Stimulated activated CD8-positive, alpha-beta memory T cell treated with anti-CD3 and anti-CD28 coated beads, Interleukin-12 subunit alpha, Interleukin-12 subunit beta, amount 100 ng/mL, for 24 hours (primary cell): Measurements from ENCODE around the gene RREB1.
"Not testable (repeated sequence)": the region's sequence is repeated elsewhere in the genome, so short reads cannot be mapped to it uniquely, and the experiment has no call there.

Experiments used
- DNase-seq: peaks from one replicate; pipeline ENCODE4 v3.0.0-alpha.2; 2020; ENCODE audit errors: extremely low read depth

RREB1 gene

GRCh38 chr6:7262746-7263518 is 155.2 kb downstream of the RREB1 start:
- DNase-seq, result no peak

GRCh38 chr6:7263519-7263805 is 155.7 kb downstream of the RREB1 start:
- DNase-seq, result not testable (repeated sequence)

DNA sequence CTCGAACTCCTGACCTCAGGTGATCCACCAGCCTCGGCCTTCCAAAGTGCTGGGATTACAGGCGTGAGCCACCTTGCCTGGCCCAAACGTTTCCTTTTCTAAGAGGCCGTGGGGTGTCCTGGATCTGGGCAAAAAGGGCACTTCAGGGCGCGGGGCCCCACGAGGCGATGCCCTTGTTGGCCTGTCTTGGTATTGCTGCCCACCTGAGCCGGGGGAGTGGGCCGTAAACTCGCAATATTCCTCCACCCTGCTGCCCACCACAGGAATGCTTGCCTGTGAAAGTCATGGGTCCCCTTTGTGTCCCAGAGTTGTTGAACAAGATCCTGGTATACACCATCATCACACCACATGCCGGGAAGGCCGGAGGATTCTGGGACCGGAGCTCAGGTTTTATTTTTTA is 156.3 kb downstream of the RREB1 start:
- no peak for DNase-seq

DNA sequence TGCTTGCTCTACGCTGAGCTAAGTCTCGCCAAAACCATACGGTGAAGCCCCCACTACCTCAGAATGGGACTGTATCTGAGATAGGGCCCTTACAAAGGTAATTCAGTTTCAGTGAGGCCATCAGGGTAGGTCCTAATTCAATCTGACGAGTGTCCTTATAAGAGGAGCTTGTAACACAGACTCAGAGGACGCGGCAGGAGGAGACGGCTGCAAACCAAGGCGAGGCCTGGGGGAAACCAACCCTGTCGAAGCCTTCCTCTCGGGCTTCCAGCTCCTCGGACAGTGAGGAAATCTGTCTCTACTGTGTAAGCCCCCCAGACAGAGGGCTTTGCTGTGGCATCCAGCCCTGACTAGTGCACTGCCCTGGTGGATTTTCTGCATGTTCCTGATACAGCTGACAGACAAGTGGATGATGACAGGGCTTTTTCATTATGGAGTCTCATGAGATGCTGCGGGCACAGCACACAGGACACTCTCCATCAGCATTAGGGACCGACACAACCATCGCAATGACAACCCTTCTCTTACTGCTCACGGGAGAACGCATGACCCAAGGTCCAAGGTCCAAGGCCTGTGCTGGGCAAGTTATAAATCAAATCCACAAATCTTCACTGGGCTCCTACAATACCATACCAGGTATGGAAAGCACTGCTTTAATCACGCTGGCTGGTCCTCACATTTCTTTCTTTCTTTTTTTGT is 157.1 kb downstream of the RREB1 start:
- no peak for DNase-seq

GRCh38 chr6:7265385-7265726 is 157.6 kb downstream of the RREB1 start:
- not testable (repeated sequence) for DNase-seq

DNA sequence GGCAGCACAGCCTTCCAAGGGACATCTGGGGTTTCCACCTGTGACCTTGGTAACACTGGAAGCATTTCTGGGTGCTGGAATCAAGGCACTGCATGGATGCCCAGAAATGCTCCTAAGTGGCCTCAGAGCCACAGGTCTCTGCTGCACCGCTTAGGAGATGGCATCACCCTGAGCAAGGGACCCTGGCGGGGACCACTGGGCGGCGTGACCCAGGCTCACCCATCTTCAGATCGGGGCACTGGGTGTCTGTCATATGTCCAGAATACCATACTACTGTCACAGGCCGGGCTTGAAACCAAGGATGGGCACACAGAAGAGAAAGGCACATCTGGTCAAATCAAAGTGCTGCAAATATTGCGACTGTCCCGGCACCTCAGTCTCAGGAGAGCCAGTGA is 159.3 kb downstream of the RREB1 start:
- no peak for DNase-seq

- no peak for DNase-seq
These were observed 159.8 kb downstream of the RREB1 start for GRCh38 chr6:7267466-7268091.

GRCh38 chr6:7268362-7268761 is 160.6 kb downstream of the RREB1 start:
- DNase-seq, result no peak

DNA sequence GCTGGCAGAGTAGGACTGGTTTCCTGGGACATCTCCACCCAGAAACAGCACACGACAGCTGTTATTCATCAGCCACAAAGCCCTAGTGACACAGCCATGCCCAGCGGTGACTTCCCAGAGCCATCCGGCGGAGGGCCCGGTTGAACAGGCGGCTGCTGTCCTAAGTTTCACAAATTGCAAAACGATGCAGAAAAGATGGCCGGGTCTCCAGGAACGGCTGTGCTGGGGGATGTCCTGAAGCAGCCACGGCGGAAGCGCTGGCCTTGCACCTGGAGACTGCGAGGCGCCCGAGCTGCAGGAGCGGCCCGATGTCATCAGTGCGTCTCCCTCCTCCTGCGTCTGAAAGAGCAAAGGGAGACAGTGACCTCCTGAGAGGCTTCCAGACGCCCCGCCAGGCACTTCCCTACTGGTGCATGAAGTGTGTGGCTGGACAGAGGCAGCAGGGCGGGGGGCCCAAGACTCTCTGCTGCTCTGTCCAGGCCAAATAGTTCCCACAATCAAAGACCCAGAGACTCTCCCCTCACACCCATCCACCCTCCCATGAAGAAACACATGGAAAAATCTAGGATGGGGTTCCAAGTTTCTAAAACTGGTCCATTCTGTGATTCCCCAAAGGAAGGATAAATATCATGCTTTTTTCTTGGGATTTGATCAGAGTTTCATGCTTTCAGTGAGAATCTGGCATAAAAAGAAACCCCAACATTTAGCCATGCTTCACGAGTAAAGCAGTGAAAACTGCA is 161.2 kb downstream of the RREB1 start:
- no peak for DNase-seq

GRCh38 chr6:7269816-7270215 is 162.1 kb downstream of the RREB1 start:
- no peak for DNase-seq

DNA sequence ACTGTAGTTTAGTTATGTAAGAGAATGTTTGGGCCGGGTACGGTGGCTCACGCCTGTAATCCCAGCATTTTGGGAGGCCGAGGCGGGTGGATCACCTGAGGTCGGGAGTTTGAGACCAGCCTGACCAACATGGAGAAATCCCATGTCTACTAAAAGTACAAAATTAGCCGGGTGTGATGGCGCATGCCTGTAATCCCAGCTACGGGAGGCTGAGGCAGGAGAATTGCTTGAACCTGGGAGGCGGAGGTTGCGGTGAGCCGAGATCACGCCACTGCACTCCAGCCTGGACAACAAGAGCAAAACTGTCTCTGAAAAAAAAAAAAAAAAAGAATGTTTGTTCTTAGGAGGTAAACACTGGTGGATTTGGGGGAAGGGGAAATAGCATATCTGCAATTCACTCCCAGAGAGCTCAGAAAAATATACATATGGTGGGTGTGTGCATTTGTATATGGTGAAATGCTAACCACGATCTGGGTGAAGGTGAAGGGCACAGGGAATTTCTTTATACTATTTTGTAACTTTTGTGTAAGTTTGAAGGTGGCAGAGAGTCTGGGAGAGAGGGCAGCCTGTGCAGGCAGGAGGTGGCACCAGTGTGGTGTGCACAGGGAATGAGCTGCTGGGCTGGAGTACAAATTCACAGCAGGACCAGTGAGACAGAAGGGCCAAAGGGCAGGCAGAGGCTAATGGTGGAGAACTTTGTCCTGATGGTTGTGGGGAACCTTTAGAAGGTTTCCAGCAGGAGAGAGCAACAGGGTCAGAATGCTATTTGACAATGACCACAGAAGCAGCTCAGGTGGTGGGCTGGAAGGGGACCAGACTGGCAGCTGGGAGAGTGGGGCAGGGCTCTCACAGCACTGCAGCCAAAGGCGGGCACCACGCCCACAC is 162.8 kb downstream of the RREB1 start:
- no peak for DNase-seq

- no peak for DNase-seq
These were observed 163.4 kb downstream of the RREB1 start for GRCh38 chr6:7271205-7271534.

GRCh38 chr6:7273709-7274108 is 165.9 kb downstream of the RREB1 start:
- no peak for DNase-seq

- not testable (repeated sequence) for DNase-seq
These were observed 166.8 kb downstream of the RREB1 start for GRCh38 chr6:7274525-7274924.

GRCh38 chr6:7276199-7276524 is 168.4 kb downstream of the RREB1 start:
- DNase-seq, result no peak

- DNase-seq, result no peak
These were observed 174.5 kb downstream of the RREB1 start for GRCh38 chr6:7282097-7282906.

DNA sequence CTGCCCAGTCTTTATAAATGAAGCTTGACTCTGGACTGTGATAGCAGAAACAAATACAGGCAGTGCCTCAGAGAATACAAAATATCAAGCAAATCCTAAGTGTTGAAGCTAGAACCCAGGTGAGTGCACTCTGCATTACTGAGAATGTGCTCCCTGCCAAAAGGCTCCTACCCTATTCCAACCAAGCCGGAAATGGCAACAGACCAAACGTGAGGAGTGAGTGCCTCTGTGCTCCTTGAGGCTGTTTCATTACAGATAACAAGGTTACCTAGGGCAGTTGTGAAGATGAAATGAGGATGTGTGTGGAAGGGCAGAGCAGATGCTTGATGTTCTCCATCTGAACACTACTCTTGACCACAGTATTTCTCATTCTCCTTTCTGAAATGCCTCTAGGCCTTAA is 175.9 kb downstream of the RREB1 start:
- no peak for DNase-seq

GRCh38 chr6:7285416-7285815 is 177.7 kb downstream of the RREB1 start:
- no peak for DNase-seq

- DNase-seq, result no peak
These were observed 182.3 kb downstream of the RREB1 start for GRCh38 chr6:7290079-7290478.

GRCh38 chr6:7292596-7293255 is 185.0 kb downstream of the RREB1 start:
- DNase-seq, result no peak
